Fibroblast of pulmonary artery (primary cell): Measurements from ENCODE around the gene ROS1.
"Not testable (repeated sequence)": the region's sequence is repeated elsewhere in the genome, so short reads cannot be mapped to it uniquely, and the experiment has no call there.

Experiments used
- DNase-seq: peaks from one replicate; pipeline ENCODE4 v3.0.0-alpha.2; 2010; ENCODE audit warnings: low read depth
- H3K4me3 ChIP-seq: replicated peaks from 2 replicates; pipeline ENCODE4 v1.5.1; 2011; ENCODE audit warnings: low read depth, mild to moderate bottlenecking, control low read depth, low read length, moderate library complexity
- CTCF ChIP-seq: IDR thresholded peaks from 2 replicates; pipeline ENCODE4 v1.5.1; 2011; ENCODE audit warnings: mild to moderate bottlenecking, control low read depth, low read length, inconsistent platforms; ENCODE audit errors: missing control alignments

Gene ROS1

GRCh38 chr6:117425431-117426153 is at the start of gene ROS1:
TSS of gene ROS1 (minus strand) at chr6:117425942. CDS start at chr6:117425656, 286 bp downstream.
- no peak within 1 kb of the TSS for H3K4me3 ChIP-seq

GRCh38 chr6:117473401-117473800 is 47.7 kb upstream of the ROS1 start:
- H3K4me3 ChIP-seq = no peak overlapping the region
- no peak for DNase-seq
- TF ChIP-seq CTCF = no peak

More at GRCh38 chr6:117425431-117426153, at the start of gene ROS1:
- no peak for TF ChIP-seq CTCF
- no peak for DNase-seq

GRCh38 chr6:117472667-117473066 is 46.9 kb upstream of the ROS1 start:
- DNase-seq = no peak
- no peak overlapping the region for H3K4me3 ChIP-seq
- TF ChIP-seq CTCF = no peak

GRCh38 chr6:117469791-117470190 is 44.0 kb upstream of the ROS1 start:
- no peak for DNase-seq
- TF ChIP-seq CTCF = no peak
- no peak overlapping the region for H3K4me3 ChIP-seq

GRCh38 chr6:117469356-117469755 is 43.6 kb upstream of the ROS1 start:
- DNase-seq = no peak
- no peak for TF ChIP-seq CTCF

GRCh38 chr6:117468527-117468926 is 42.8 kb upstream of the ROS1 start:
- not testable (repeated sequence) for DNase-seq

More at GRCh38 chr6:117469356-117469755, 43.6 kb upstream of the ROS1 start:
- H3K4me3 ChIP-seq = no peak overlapping the region

GRCh38 chr6:117467876-117468275 is 42.1 kb upstream of the ROS1 start:
- DNase-seq = no peak
- no peak for TF ChIP-seq CTCF
- H3K4me3 ChIP-seq = no peak overlapping the region

More at GRCh38 chr6:117468527-117468926, 42.8 kb upstream of the ROS1 start:
- not testable (repeated sequence) for H3K4me3 ChIP-seq
